NCI-H2107 treated with DMSO at 0.1 percent for 48 hours (cell line): ENCODE data around the gene BIN1.

Source experiments
- DNase-seq: peaks from one replicate; lab custom pipeline; 2025; ENCODE audit not compliant: unreplicated experiment; lab: John Stamatoyannopoulos, UW

The BIN1 gene

GRCh38 chr2:127092306-127092705, 14.6 kb downstream of the BIN1 start:
- no peak for DNase-seq

- no peak for DNase-seq
Measured at GRCh38 chr2:127091886-127092285, 15.1 kb downstream of the BIN1 start.

GRCh38 chr2:127091148-127091547, 15.8 kb downstream of the BIN1 start:
- no peak for DNase-seq

- DNase-seq, result no peak
Measured at GRCh38 chr2:127090281-127091120, 16.5 kb downstream of the BIN1 start.

GRCh38 chr2:127089478-127090235, 17.3 kb downstream of the BIN1 start:
- DNase-seq, result no peak

- DNase-seq, result no peak
Measured at GRCh38 chr2:127088706-127089105, 18.2 kb downstream of the BIN1 start.

GRCh38 chr2:127087791-127088495, 19.0 kb downstream of the BIN1 start:
- DNase-seq, result no peak

GRCh38 chr2:127086990-127087790, 19.8 kb downstream of the BIN1 start:
- no peak for DNase-seq

- no peak for DNase-seq
Measured at GRCh38 chr2:127085317-127085681, 21.7 kb downstream of the BIN1 start.

- no peak for DNase-seq
Measured at GRCh38 chr2:127084611-127085316, 22.2 kb downstream of the BIN1 start.

- no peak for DNase-seq
Measured at GRCh38 chr2:127083819-127084503, 23.0 kb downstream of the BIN1 start.

GRCh38 chr2:127082974-127083373, 24.0 kb downstream of the BIN1 start:
- no peak for DNase-seq

- DNase-seq, result no peak
Measured at GRCh38 chr2:127081826-127082633, 24.9 kb downstream of the BIN1 start.

GRCh38 chr2:127080938-127081755, 25.8 kb downstream of the BIN1 start:
- no peak for DNase-seq

- no peak for DNase-seq
Measured at GRCh38 chr2:127080226-127080937, 26.6 kb downstream of the BIN1 start.

- no peak for DNase-seq
Measured at GRCh38 chr2:127079358-127079920, 27.5 kb downstream of the BIN1 start.

GRCh38 chr2:127078666-127079270, 28.2 kb downstream of the BIN1 start:
- no peak for DNase-seq
